Fibroblast of mammary gland (primary cell): ENCODE measurements around the gene CDT1.

ENCODE experiments used
- DNase-seq: peaks from one replicate; pipeline ENCODE4 v3.0.0-alpha.2; 2010; ENCODE audit warnings: low read depth
- H3K4me3 ChIP-seq: 2 replicates; pipeline ENCODE4 v1.5.1; 2011; ENCODE audit warnings: low read depth, mild to moderate bottlenecking, low read length, moderate library complexity; ENCODE audit not compliant: control insufficient read depth
- TF ChIP-seq, protein P1 (sequence below): conservative IDR thresholded peaks from 2 replicates; pipeline ENCODE4 v1.5.1; 2011; ENCODE audit warnings: low read depth, low read length, inconsistent platforms; ENCODE audit not compliant: control insufficient read depth, insufficient read depth

Gene CDT1

DNA sequence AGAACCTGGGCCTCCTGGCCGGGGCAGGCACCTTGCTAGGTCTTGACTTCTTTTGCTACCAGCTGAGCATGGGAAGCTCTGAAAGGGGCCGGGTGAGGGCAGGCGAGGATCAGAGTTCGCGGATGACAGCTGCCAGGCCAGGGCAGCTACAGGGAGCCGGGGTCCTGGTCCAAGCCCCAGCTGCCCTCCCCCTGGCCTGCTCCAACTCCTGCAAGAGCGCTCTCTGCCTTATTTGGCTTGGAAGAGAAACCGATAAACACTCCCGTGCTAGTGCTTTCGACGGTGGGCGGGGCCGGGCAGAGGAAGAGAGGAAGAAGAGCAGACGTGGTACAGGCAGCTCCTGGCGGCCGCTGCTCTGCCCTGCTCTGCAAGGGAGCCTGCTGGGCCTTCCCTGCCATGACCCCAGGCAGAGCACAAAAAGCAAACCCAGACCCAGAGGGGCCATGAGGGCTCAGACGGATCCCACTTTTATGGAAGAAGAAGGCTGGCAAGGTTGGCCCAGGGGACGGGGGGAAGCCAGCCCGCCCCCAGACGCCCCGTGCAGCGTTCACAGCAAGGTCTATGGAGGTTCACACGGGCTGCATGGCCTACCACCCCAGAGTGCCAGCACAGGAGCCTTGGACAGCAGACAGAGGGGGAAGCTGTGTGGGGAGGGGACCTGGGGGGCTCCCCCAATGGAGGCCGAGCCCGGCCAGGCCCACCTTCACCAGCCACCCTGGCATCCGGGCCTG, 44.2 kb upstream of the CDT1 start:
- peak; percentile 30 for DNase-seq
- no peak overlapping the region for H3K4me3 ChIP-seq
- TF ChIP-seq, protein P1, sequence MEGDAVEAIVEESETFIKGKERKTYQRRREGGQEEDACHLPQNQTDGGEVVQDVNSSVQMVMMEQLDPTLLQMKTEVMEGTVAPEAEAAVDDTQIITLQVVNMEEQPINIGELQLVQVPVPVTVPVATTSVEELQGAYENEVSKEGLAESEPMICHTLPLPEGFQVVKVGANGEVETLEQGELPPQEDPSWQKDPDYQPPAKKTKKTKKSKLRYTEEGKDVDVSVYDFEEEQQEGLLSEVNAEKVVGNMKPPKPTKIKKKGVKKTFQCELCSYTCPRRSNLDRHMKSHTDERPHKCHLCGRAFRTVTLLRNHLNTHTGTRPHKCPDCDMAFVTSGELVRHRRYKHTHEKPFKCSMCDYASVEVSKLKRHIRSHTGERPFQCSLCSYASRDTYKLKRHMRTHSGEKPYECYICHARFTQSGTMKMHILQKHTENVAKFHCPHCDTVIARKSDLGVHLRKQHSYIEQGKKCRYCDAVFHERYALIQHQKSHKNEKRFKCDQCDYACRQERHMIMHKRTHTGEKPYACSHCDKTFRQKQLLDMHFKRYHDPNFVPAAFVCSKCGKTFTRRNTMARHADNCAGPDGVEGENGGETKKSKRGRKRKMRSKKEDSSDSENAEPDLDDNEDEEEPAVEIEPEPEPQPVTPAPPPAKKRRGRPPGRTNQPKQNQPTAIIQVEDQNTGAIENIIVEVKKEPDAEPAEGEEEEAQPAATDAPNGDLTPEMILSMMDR, result no peak

DNA sequence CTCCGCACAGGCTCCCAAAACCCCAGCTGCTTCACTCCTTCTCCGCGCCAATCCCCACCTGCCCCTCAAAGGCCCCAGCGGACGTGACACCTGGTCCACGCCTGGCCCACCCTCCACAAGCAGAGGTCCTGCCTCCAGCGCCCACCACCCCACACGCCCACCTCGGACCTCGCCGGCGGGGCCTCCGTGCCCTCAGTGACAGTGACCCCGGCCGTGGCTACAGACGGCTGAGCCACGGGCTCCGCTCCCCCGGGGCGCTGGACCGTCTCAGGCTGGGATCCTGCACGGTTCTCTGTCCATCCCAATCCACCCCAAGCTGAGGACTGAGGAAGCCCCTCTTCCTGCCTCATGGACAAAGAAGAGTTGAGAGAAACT, 43.6 kb upstream of the CDT1 start:
- TF ChIP-seq, protein P1, result no peak
- no peak for DNase-seq
- H3K4me3 ChIP-seq, result no peak overlapping the region

DNA sequence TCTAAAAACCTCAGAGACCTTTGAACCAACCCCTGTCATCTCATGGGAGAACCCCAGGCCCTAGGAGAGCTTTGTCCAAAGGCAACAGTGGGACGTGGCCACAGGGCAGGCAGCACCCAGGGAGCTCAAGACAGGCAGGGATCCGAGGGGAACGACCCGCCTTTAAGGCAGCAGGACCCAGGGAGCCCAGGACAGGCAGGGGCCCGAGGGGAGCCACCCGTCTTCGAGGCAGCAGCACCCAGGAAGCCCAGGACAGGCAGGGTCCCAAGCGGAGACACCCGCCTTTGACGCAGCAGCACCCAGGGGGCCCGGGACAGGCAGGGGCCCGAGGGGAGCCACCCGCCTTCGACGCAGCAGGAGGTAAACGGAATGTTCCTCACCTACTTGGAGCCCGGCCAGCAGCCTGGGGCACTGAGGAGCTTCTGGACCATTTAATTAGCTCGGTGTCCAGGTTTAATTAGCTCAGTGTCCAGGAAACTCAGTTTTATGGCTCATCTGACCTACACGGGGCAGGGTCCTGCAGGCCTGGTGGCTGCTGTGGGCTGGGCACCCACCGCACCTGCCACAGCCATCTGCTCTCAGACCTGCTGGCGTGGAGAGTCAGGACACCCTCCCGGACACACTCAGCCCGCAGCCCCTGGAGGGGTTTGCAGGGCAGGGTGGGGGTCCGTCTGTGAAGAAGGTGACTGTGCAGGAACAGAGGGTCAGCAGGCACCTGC, 43.0 kb upstream of the CDT1 start:
- TF ChIP-seq, protein P1, result no peak

DNA sequence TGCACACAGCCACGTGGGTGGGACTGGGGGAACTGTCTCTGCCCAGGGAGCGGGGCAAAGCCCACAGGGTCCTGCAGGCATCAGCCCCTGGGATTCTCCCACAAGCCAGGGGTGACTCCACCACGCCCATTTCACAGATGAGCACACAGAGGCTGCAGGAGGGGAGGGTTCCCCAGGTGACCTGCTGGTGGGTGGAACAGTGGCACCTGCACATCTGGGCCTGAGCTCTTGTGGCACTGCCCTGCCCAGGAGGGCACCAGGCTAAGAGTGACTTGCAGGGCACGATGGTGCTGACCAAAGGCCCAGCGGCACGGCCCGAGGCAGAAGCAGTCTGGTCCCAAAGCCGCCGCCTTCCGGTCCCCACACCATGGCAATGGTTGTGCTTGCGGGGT, 42.5 kb upstream of the CDT1 start:
- no peak overlapping the region for H3K4me3 ChIP-seq
- TF ChIP-seq, protein P1, result no peak
- no peak for DNase-seq

More for the DNA sequence above, 43.0 kb upstream of the CDT1 start:
- no peak overlapping the region for H3K4me3 ChIP-seq
- no peak for DNase-seq

DNA sequence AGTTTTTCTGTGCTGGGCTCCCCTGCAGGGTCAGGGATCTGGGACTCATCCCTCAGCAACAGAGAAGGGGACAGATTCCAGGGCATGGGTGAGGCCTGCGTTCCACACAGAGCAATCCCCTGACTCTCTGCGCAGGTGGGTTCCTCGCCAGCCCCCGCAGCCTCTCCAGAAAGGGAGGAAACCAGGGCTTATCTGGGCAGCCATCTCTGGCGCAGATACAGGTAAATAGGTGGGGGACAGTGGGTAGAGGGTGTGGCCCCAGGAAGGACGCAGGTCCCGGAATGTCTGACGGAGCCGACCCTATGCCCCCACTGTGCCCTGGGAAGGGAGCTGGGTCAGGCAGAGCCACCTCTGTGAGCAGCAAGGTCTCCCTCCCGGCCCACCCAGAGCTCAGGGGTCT, 41.8 kb upstream of the CDT1 start:
- no peak for DNase-seq
- no peak overlapping the region for H3K4me3 ChIP-seq
- TF ChIP-seq, protein P1, result no peak

DNA sequence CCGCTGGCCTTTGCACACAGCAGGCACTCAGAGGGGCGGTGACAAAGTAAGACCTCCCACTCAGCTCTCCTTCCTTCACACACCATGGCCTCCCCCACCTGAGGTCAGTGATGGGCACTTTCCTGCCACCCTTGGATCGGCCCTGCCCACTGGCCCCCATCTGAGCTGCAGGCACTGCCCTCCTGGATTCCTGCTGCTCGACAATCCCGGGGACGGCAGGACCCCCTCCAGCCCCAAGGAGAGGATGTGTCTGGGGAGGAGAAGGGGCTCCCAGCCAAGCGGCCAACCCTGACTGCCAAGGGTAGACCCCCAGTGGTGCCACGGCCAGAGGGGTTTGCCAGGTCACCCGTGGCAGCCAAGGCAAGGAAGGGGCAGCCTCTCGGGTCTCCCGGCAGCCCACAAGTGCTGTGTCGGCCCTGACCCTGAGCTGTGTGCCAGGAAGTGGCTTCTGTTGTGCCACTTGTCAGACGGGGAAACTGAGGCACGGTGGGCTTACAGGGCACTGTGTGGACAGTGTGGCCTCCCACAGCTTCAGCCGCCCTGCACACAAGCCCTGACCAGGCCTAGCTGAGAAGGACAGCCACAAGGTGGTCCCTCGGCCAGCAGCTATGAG, 41.2 kb upstream of the CDT1 start:
- no peak overlapping the region for H3K4me3 ChIP-seq
- TF ChIP-seq, protein P1, result no peak
- DNase-seq, result no peak
